Measurements from ENCODE around the gene CPT2.

CPT2 gene

DNA sequence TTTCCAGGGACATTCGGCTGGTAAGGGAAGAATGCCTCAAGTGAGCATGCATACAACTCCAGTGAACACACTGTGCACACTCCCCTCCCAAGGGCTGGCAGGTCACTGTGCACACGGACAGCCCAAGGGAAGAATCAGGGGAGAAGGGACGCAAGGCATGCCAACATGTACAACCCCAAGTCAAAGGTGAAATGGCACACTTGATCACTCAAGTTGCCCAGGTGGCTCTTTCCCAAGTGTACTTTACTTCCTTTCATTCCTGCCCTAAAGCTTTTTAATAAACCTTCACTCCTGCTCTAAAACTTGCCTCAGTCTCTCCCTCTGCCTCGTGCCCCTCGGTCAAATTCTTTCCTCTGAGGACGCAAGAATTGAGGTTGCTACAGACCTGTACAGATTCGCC is 40.7 kb upstream of the CPT2 start:
- no peak for DNase-seq (ENCODE audit: low read depth)
- no peak for TF ChIP-seq MYC (IDR thresholded peaks at IDR 0.05; ENCODE audit: low read depth, low read length)
- TF ChIP-seq, protein P1, sequence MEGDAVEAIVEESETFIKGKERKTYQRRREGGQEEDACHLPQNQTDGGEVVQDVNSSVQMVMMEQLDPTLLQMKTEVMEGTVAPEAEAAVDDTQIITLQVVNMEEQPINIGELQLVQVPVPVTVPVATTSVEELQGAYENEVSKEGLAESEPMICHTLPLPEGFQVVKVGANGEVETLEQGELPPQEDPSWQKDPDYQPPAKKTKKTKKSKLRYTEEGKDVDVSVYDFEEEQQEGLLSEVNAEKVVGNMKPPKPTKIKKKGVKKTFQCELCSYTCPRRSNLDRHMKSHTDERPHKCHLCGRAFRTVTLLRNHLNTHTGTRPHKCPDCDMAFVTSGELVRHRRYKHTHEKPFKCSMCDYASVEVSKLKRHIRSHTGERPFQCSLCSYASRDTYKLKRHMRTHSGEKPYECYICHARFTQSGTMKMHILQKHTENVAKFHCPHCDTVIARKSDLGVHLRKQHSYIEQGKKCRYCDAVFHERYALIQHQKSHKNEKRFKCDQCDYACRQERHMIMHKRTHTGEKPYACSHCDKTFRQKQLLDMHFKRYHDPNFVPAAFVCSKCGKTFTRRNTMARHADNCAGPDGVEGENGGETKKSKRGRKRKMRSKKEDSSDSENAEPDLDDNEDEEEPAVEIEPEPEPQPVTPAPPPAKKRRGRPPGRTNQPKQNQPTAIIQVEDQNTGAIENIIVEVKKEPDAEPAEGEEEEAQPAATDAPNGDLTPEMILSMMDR (IDR thresholded peaks at IDR 0.05; ENCODE audit: low read depth, low read length) = no peak
- no peak for TF ChIP-seq POLR2A (IDR thresholded peaks at IDR 0.05; ENCODE audit: extremely low read depth, insufficient read length)
- no peak for TF ChIP-seq MAX (IDR thresholded peaks at IDR 0.05; ENCODE audit: low read depth, low read length)
- no peak overlapping the region for H3K4me3 ChIP-seq (ENCODE audit: low read depth, low read length)

GRCh38 chr1:53156783-53157182 is 39.8 kb upstream of the CPT2 start:
- no peak for DNase-seq (ENCODE audit: low read depth)
- TF ChIP-seq, protein P1 (IDR thresholded peaks at IDR 0.05; ENCODE audit: low read depth, low read length) = no peak
- TF ChIP-seq MAX (IDR thresholded peaks at IDR 0.05; ENCODE audit: low read depth, low read length) (no peak), MYC (IDR thresholded peaks at IDR 0.05; ENCODE audit: low read depth, low read length) (no peak), POLR2A (IDR thresholded peaks at IDR 0.05; ENCODE audit: extremely low read depth, insufficient read length) (no peak)
- H3K4me3 ChIP-seq (ENCODE audit: low read depth, low read length) = no peak overlapping the region

- no peak for DNase-seq (ENCODE audit: low read depth)
- no peak overlapping the region for H3K4me3 ChIP-seq (ENCODE audit: low read depth, low read length)
- TF ChIP-seq MYC (IDR thresholded peaks at IDR 0.05; ENCODE audit: low read depth, low read length) (no peak), MAX (IDR thresholded peaks at IDR 0.05; ENCODE audit: low read depth, low read length) (no peak), POLR2A (IDR thresholded peaks at IDR 0.05; ENCODE audit: extremely low read depth, insufficient read length) (no peak)
- TF ChIP-seq, protein P1 (IDR thresholded peaks at IDR 0.05; ENCODE audit: low read depth, low read length) = no peak
These were observed 37.7 kb upstream of the CPT2 start for GRCh38 chr1:53158900-53159299.

DNA sequence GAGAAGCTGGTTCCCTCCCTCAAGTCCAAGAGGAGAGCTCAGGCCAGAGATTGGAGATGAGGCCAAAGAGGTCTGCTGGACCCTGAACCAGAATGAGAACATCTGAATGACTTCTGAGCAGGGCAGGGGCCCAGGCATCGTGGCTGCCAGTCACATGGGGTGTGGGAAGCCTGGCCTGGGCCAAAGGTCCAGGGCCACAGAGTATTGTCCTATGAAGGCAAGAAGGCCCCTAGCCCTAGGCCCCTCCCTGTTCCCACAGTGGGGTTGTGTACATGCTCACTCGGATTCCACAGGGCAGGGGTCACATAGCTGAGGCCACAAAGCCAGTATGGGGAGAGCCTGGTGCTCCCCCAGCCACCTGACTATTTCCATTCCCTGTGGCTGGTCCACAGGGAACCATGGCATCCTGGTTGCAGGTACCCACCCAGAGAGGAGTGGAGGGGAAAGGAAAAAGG is 35.7 kb upstream of the CPT2 start:
- H3K4me3 ChIP-seq (ENCODE audit: low read depth, low read length) = no peak overlapping the region
- DNase-seq (ENCODE audit: low read depth) = no peak
- TF ChIP-seq, protein P1 (IDR thresholded peaks at IDR 0.05; ENCODE audit: low read depth, low read length) = no peak
- TF ChIP-seq POLR2A (IDR thresholded peaks at IDR 0.05; ENCODE audit: extremely low read depth, insufficient read length) (no peak), MYC (IDR thresholded peaks at IDR 0.05; ENCODE audit: low read depth, low read length) (no peak), MAX (IDR thresholded peaks at IDR 0.05; ENCODE audit: low read depth, low read length) (no peak)

DNA sequence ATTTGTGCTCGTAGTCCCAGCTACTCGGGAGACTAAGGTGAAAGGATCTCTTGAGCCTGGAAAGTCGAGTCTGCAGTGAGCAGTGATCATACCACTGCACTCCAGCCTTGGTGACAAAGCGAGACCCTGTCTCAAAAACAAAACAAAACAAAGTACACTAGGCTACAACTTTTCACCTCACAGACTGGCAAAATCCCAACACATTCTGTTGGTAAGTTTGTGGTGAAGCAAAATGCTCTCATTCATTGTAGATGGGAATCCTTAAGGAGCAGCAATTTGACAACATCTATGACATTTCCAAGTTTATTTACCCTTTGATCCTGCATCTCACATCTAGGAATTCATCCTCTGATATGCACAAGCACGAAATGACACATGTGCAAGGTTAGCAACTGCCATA is 34.0 kb upstream of the CPT2 start:
- no peak for DNase-seq (ENCODE audit: low read depth)
- TF ChIP-seq POLR2A (IDR thresholded peaks at IDR 0.05; ENCODE audit: extremely low read depth, insufficient read length) (no peak), MAX (IDR thresholded peaks at IDR 0.05; ENCODE audit: low read depth, low read length) (no peak), MYC (IDR thresholded peaks at IDR 0.05; ENCODE audit: low read depth, low read length) (no peak)
- TF ChIP-seq, protein P1 (IDR thresholded peaks at IDR 0.05; ENCODE audit: low read depth, low read length) = no peak
- no peak overlapping the region for H3K4me3 ChIP-seq (ENCODE audit: low read depth, low read length)

Measured in NB4 (cell line).